ENCODE results near the gene ADAMTS2.

Gene ADAMTS2

GRCh38 chr5:179263391-179264052 is 81.7 kb downstream of the ADAMTS2 start:
- H3K4me1 ChIP-seq (ENCODE audit: insufficient read depth, low read length): no peaks in the 10 kb centered on the region
- H3K9ac ChIP-seq (ENCODE audit: low read depth, low read length): no peak overlapping the region
- no peak for DNase-seq
- no peaks in the 10 kb centered on the region for H3K9me3 ChIP-seq (ENCODE audit: insufficient read depth, low read length, severe bottlenecking)
- no peak overlapping the region for H3K27ac ChIP-seq (ENCODE audit: low read length)
- no peak overlapping the region for H2AFZ ChIP-seq (ENCODE audit: low read depth, low read length)
- H3K36me3 ChIP-seq (ENCODE audit: insufficient read depth, low read length): no peaks in the 10 kb centered on the region
- H3K4me2 ChIP-seq (ENCODE audit: insufficient read depth, low read length): no peak overlapping the region
- no peaks in the 10 kb centered on the region for H3K27me3 ChIP-seq (ENCODE audit: insufficient read depth, low read length, poor library complexity)
- ATAC-seq (ENCODE audit: insufficient read depth, low read depth): no peak
- H3K79me2 ChIP-seq (ENCODE audit: insufficient read depth, low read length): no peaks in the 10 kb centered on the region
- H4K20me1 ChIP-seq (ENCODE audit: insufficient read depth, low read length): no peaks in the 10 kb centered on the region
- no peak for TF ChIP-seq CTCF (IDR thresholded peaks at IDR 0.05; ENCODE audit: borderline replicate concordance, extremely low read depth, low read length, poor library complexity, severe bottlenecking)
- no peak for TF ChIP-seq EZH2 (IDR thresholded peaks at IDR 0.05; ENCODE audit: borderline replicate concordance, low read depth, low read length, severe bottlenecking)
- no peak overlapping the region for H3K4me3 ChIP-seq (ENCODE audit: low read depth in 1 of 2, low read length in 2 of 2)

GRCh38 chr5:179262126-179262920 is 82.9 kb downstream of the ADAMTS2 start:
- H3K4me1 ChIP-seq (ENCODE audit: insufficient read depth, low read length): no peaks in the 10 kb centered on the region

GRCh38 chr5:179261301-179262125 is 83.7 kb downstream of the ADAMTS2 start:
- Histone ChIP-seq H3K4me1 (ENCODE audit: insufficient read depth, low read length) (no peaks in the 10 kb centered on the region), H3K9ac (ENCODE audit: low read depth, low read length) (no peak overlapping the region), H3K4me2 (ENCODE audit: insufficient read depth, low read length) (no peak overlapping the region), H3K4me3 (ENCODE audit: low read depth in 1 of 2, low read length in 2 of 2) (no peak overlapping the region), H2AFZ (ENCODE audit: low read depth, low read length) (no peak overlapping the region), H3K36me3 (ENCODE audit: insufficient read depth, low read length) (no peaks in the 10 kb centered on the region), H4K20me1 (ENCODE audit: insufficient read depth, low read length) (no peaks in the 10 kb centered on the region), H3K27ac (ENCODE audit: low read length) (no peak overlapping the region), H3K9me3 (ENCODE audit: insufficient read depth, low read length, severe bottlenecking) (no peaks in the 10 kb centered on the region), H3K79me2 (ENCODE audit: insufficient read depth, low read length) (no peaks in the 10 kb centered on the region), H3K27me3 (ENCODE audit: insufficient read depth, low read length, poor library complexity) (no peaks in the 10 kb centered on the region)
- ATAC-seq (ENCODE audit: insufficient read depth, low read depth): no peak
- TF ChIP-seq CTCF (IDR thresholded peaks at IDR 0.05; ENCODE audit: borderline replicate concordance, extremely low read depth, low read length, poor library complexity, severe bottlenecking) (no peak), EZH2 (IDR thresholded peaks at IDR 0.05; ENCODE audit: borderline replicate concordance, low read depth, low read length, severe bottlenecking) (no peak)
- DNase-seq: no peak

More at GRCh38 chr5:179262126-179262920, 82.9 kb downstream of the ADAMTS2 start:
- ATAC-seq (ENCODE audit: insufficient read depth, low read depth) (no peak), DNase-seq (no peak)
- H3K9ac ChIP-seq (ENCODE audit: low read depth, low read length): no peak overlapping the region
- H3K27me3 ChIP-seq (ENCODE audit: insufficient read depth, low read length, poor library complexity): no peaks in the 10 kb centered on the region
- no peak overlapping the region for H3K4me2 ChIP-seq (ENCODE audit: insufficient read depth, low read length)
- H4K20me1 ChIP-seq (ENCODE audit: insufficient read depth, low read length): no peaks in the 10 kb centered on the region
- no peak overlapping the region for H3K4me3 ChIP-seq (ENCODE audit: low read depth in 1 of 2, low read length in 2 of 2)
- TF ChIP-seq EZH2 (IDR thresholded peaks at IDR 0.05; ENCODE audit: borderline replicate concordance, low read depth, low read length, severe bottlenecking) (no peak), CTCF (IDR thresholded peaks at IDR 0.05; ENCODE audit: borderline replicate concordance, extremely low read depth, low read length, poor library complexity, severe bottlenecking) (no peak)
- H3K27ac ChIP-seq (ENCODE audit: low read length): no peak overlapping the region
- H2AFZ ChIP-seq (ENCODE audit: low read depth, low read length): no peak overlapping the region
- H3K79me2 ChIP-seq (ENCODE audit: insufficient read depth, low read length): no peaks in the 10 kb centered on the region
- no peaks in the 10 kb centered on the region for H3K36me3 ChIP-seq (ENCODE audit: insufficient read depth, low read length)
- H3K9me3 ChIP-seq (ENCODE audit: insufficient read depth, low read length, severe bottlenecking): no peaks in the 10 kb centered on the region

All from DND-41 (cell line).